Kidney epithelial cell (primary cell): ENCODE measurements around the gene MCOLN1. TPM values are rescaled to one million over a fixed set of nuclear protein-coding genes. Genes with fewer than 3 reads are reported as not detected.
A peak's percentile ranks its signal among the peaks of the same experiment; 100 is the strongest.

Source experiments
- DNase-seq: peaks from one replicate; pipeline ENCODE4 v3.0.0-alpha.2; 2010; ENCODE audit warnings: low read depth
- H3K27me3 ChIP-seq: 2 replicates; pipeline ENCODE4 v1.6.0; 2011; ENCODE audit warnings: low read length; ENCODE audit not compliant: control insufficient read depth, insufficient read depth
- H3K36me3 ChIP-seq: 2 replicates; pipeline ENCODE4 v1.5.1; 2011; ENCODE audit warnings: low read length; ENCODE audit not compliant: control insufficient read depth, insufficient read depth
- H3K4me3 ChIP-seq: 2 replicates; pipeline ENCODE4 v1.5.1; 2011; ENCODE audit warnings: low read depth, mild to moderate bottlenecking, control low read depth, low read length
- CTCF ChIP-seq: IDR thresholded peaks from 2 replicates; pipeline ENCODE4 v1.5.1; 2011; ENCODE audit warnings: mild to moderate bottlenecking, moderate library complexity, low read length, control low read depth, inconsistent platforms; ENCODE audit not compliant: insufficient read depth, poor library complexity, severe bottlenecking
- total RNA-seq: library from RNA; depleted of rRNA; stranded (reverse); fragments of >200 nt; gene quantifications from 2 replicates; pipeline ENCODE4 v1.2.3, GENCODE V29; 2015

Gene MCOLN1
- 13.7 and 15.3 TPM in 2 replicates for total RNA-seq

- H3K27me3 ChIP-seq = no peaks in the 10 kb centered on the region
Measured at GRCh38 chr19:7522072-7522922, at the start of gene MCOLN1. Gene MCOLN1 (plus strand): TSS chr19:7522624. CDS start chr19:7522751, 127 bp downstream.

GRCh38 chr19:7475665-7476064, 46.8 kb upstream of the MCOLN1 start:
- H3K36me3 ChIP-seq = no peaks in the 10 kb centered on the region
- no peak for TF ChIP-seq CTCF
- H3K4me3 ChIP-seq = no peak overlapping the region
- no peaks in the 10 kb centered on the region for H3K27me3 ChIP-seq
- no peak for DNase-seq

More at GRCh38 chr19:7522072-7522922, at the start of gene MCOLN1:
- no peak for TF ChIP-seq CTCF
- Histone ChIP-seq H3K4me3 (peak within 1 kb of the TSS; percentile 62), H3K36me3 (no peaks in the 10 kb centered on the region)
- DNase-seq = peak; percentile 73

GRCh38 chr19:7476241-7476640, 46.2 kb upstream of the MCOLN1 start:
- Histone ChIP-seq H3K36me3 (no peaks in the 10 kb centered on the region), H3K4me3 (no peak overlapping the region), H3K27me3 (no peaks in the 10 kb centered on the region)
- no peak for TF ChIP-seq CTCF
- DNase-seq = no peak

- H3K36me3 ChIP-seq = no peaks in the 10 kb centered on the region
- TF ChIP-seq CTCF = no peak
Measured at GRCh38 chr19:7476777-7477494, 45.5 kb upstream of the MCOLN1 start.

GRCh38 chr19:7477758-7478157, 44.7 kb upstream of the MCOLN1 start:
- H3K27me3 ChIP-seq = no peaks in the 10 kb centered on the region
- DNase-seq = no peak
- no peak for TF ChIP-seq CTCF
- no peak overlapping the region for H3K4me3 ChIP-seq
- H3K36me3 ChIP-seq = no peaks in the 10 kb centered on the region

More at GRCh38 chr19:7476777-7477494, 45.5 kb upstream of the MCOLN1 start:
- no peak overlapping the region for H3K4me3 ChIP-seq
- DNase-seq = no peak
- no peaks in the 10 kb centered on the region for H3K27me3 ChIP-seq
